Sigmoid colon (tissue), 7 donors: ENCODE data around the gene FRRS1L. TPM values are rescaled to one million over a fixed set of nuclear protein-coding genes. Genes with fewer than 3 reads are reported as not detected.

Experiments used
- DNase-seq: peaks from one replicate; pipeline ENCODE4 v3.0.0-alpha.2; 2019
- H3K27ac ChIP-seq, 4 donors: fragments of 200-600 bp; sonication (generic); one replicate each; pipeline ENCODE4 v1.5.1; 2016 to 2019; ENCODE audit warnings: mild to moderate bottlenecking in 1 of 4
- H3K27me3 ChIP-seq, 3 donors: fragments of 200-600 bp; sonication (generic); one replicate each; pipeline ENCODE4 v1.5.1; 2019; ENCODE audit warnings: mild to moderate bottlenecking in 1 of 3
- H3K36me3 ChIP-seq, 4 donors: fragments of 200-600 bp; sonication (generic); one replicate each; pipeline ENCODE4 v1.5.1; 2016 to 2019
- H3K4me1 ChIP-seq, 4 donors: fragments of 200-600 bp; sonication (generic); one replicate each; pipeline ENCODE4 v1.5.1; 2017 to 2019
- H3K4me3 ChIP-seq, 4 donors: fragments of 200-600 bp; sonication (generic); one replicate each; pipeline ENCODE4 v1.5.1; 2017 to 2019; ENCODE audit warnings: mild to moderate bottlenecking in 2 of 4, moderate library complexity in 1 of 4
- H3K9me3 ChIP-seq, 4 donors: fragments of 200-600 bp in 3 of 4; sonication (generic) in 3 of 4; one replicate each; pipeline versions ENCODE4 v1.5.1 to v1.6.1; 2013 to 2019
- EP300 ChIP-seq, 4 donors: sonication (generic); formaldehyde crosslinking; IDR thresholded peaks; one replicate each; pipeline ENCODE4 v1.6.1; 2017; ENCODE audit warnings: antibody characterized with exemption in 4 of 4
- POLR2A ChIP-seq, 2 donors: fragments of 450-650 bp; IDR thresholded peaks; one replicate each; pipeline ENCODE4 v1.6.1; 2016; ENCODE audit warnings: antibody characterized with exemption in 2 of 2, mild to moderate bottlenecking in 2 of 2, moderate library complexity in 2 of 2
- POLR2AphosphoS5 ChIP-seq, 4 donors: sonication (generic); formaldehyde crosslinking; IDR thresholded peaks; one replicate each; pipeline ENCODE4 v1.6.1; 2017; ENCODE audit warnings: antibody characterized with exemption in 4 of 4
- WGBS, 2 donors: extraction: QIAGEN DNeasy Blood & Tissue Kit; methylation state at CpG; one replicate each; pipeline ENCODE4 v1.1.7; 2013; 5-methylcytosine and 5-hydroxymethylcytosine counted together
- intact Hi-C: fragments of 100-400 bp; cut with DNase I; formaldehyde crosslinking; loops from one replicate; pipeline ENCODE4 v1.15.1; 2023
- polyA plus RNA-seq, 3 donors: library from polyadenylated mRNA; stranded (reverse); fragments of 200-250 nt; gene quantifications; one replicate each; pipeline ENCODE4 v1.2.3, GENCODE V29; 2013
- total RNA-seq, 4 donors: library from RNA; depleted of rRNA; stranded (reverse); fragments of >200 nt; gene quantifications; one replicate each; pipeline ENCODE4 v1.1.0, GENCODE V29; 2016
- TF ChIP-seq, protein P1 (sequence below), 4 experiments: fragments of 450-650 bp in 3 of 4; fragments of 200-600 bp in 1 of 4; IDR thresholded peaks; one replicate each; pipeline ENCODE4 v1.5.1; 2016 to 2019; ENCODE audit warnings: antibody characterized with exemption in 4 of 4, mild to moderate bottlenecking in 3 of 4, moderate library complexity in 2 of 4
- donor health status: healthy with polysubstance abuse.
- donor health status: Bipolar disorder and iron deficiency.
- donor health status: healthy.

Gene FRRS1L
- total and polyA plus RNA-seq, 7 donors, result 0.23 to 4.5 (median 2.8) TPM; not detected in 1

DNA sequence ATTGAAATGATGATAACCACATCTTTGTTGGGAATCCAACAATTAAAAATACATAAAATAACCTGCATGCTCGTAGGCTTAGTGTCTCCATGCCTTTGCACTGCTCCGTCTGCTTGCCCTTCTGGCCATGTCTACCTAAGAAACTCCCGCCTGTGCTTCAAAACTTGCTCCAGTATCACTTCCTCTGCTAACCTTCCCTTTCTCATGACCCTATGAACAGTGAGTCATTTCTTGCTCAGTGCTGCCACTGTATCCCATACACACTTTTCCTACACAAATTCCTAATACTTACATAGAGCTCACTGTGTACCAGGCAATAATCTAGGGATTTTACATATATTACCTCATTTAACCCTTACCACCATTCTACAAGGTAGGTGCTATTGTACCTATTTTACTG lies 80.8 kb downstream of the FRRS1L start:
- Histone ChIP-seq H3K27me3 (no peaks in the 10 kb centered on the region), H3K36me3 (peaks cover 0 to 64% (median 16%) of the 10 kb centered on the region in 4 donors), H3K4me3 (no peak overlapping the region), H3K27ac (no peak overlapping the region), H3K9me3 (no peaks in the 10 kb centered on the region), H3K4me1 (peaks cover 0 to 11% (median 5%) of the 10 kb centered on the region in 4 donors)
- WGBS, 2 donors, result 85 to 94% methylated on average over 3 of the region's 3 CpGs
- intact Hi-C loops, result no loop called here
- DNase-seq, result no peak
- TF ChIP-seq, protein P1, sequence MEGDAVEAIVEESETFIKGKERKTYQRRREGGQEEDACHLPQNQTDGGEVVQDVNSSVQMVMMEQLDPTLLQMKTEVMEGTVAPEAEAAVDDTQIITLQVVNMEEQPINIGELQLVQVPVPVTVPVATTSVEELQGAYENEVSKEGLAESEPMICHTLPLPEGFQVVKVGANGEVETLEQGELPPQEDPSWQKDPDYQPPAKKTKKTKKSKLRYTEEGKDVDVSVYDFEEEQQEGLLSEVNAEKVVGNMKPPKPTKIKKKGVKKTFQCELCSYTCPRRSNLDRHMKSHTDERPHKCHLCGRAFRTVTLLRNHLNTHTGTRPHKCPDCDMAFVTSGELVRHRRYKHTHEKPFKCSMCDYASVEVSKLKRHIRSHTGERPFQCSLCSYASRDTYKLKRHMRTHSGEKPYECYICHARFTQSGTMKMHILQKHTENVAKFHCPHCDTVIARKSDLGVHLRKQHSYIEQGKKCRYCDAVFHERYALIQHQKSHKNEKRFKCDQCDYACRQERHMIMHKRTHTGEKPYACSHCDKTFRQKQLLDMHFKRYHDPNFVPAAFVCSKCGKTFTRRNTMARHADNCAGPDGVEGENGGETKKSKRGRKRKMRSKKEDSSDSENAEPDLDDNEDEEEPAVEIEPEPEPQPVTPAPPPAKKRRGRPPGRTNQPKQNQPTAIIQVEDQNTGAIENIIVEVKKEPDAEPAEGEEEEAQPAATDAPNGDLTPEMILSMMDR (IDR thresholded peaks at IDR 0.05), result no peak
- TF ChIP-seq POLR2AphosphoS5 (IDR thresholded peaks at IDR 0.05), result no peak
- TF ChIP-seq EP300 (IDR thresholded peaks at IDR 0.05), result no peak
- TF ChIP-seq POLR2A (IDR thresholded peaks at IDR 0.05), result no peak

DNA sequence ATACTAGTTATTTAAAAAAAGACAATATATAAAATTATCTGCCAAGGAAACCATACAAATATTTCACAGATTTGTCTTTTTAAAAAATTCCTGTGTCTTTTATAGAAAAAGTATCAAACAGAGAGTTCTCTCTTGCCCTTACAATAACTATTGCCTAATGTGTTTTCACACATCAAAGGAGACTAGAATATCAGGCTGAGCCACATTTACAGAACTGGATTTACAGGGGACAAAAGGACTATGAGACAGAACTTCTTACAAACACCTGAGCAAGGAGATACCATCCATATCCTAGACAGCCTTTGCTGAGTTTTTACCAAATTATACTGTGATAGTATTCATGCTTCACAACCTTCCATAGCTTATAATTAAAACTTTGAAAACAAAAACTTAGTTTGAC lies 81.5 kb downstream of the FRRS1L start:
- H3K27me3 ChIP-seq, result no peaks in the 10 kb centered on the region
- H3K36me3 ChIP-seq, result peaks cover 0 to 57% (median 14%) of the 10 kb centered on the region in 4 donors
- H3K4me3 ChIP-seq, result no peak overlapping the region
- H3K4me1 ChIP-seq, result peaks cover 0 to 11% (median 5%) of the 10 kb centered on the region in 4 donors
- no peak for DNase-seq
- TF ChIP-seq POLR2AphosphoS5 (IDR thresholded peaks at IDR 0.05), result no peak
- no peak for TF ChIP-seq POLR2A (IDR thresholded peaks at IDR 0.05)
- TF ChIP-seq EP300 (IDR thresholded peaks at IDR 0.05), result no peak
- TF ChIP-seq, protein P1 (IDR thresholded peaks at IDR 0.05), result no peak
- intact Hi-C loops, result no loop called here
- H3K27ac ChIP-seq, result no peak overlapping the region
- no peaks in the 10 kb centered on the region for H3K9me3 ChIP-seq

DNA sequence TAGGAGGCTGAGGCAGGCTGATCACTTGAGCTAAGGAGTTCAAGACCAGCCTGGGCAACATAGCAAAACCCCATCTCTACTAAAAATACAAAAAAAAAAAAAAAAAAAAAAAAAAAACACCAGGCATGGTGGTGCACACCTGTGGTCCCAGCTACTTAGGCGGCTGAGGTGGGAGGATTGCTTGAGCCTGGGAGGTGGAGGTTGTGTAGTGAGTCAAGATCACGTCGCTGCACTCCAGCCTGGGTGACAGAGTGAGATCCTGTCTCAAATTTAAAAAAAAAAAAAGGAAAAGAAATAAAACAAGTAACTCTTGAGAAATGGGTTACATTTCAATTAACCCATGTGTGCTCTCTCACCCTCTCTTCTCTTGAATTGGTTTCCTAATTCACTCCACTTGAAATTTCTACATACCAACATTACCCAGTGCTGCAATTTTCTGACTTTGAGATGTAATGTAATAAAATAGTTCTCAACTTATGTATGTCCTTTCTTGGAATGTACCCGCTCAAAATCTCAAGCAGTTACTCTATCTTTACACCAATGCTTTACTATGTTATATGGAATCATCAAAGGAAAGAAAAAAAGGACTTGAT lies 83.1 kb downstream of the FRRS1L start:
- Histone ChIP-seq H3K36me3 (peaks cover 0 to 57% (median 11%) of the 10 kb centered on the region in 4 donors), H3K9me3 (no peaks in the 10 kb centered on the region), H3K27me3 (no peaks in the 10 kb centered on the region), H3K4me1 (peaks cover 0 to 11% (median 5%) of the 10 kb centered on the region in 4 donors), H3K4me3 (no peak overlapping the region), H3K27ac (no peak overlapping the region)
- 97 to 99% methylated on average over 4 of the region's 4 CpGs for WGBS, 2 donors
- TF ChIP-seq POLR2A (IDR thresholded peaks at IDR 0.05) (no peak), EP300 (IDR thresholded peaks at IDR 0.05) (no peak), POLR2AphosphoS5 (IDR thresholded peaks at IDR 0.05) (no peak)
- TF ChIP-seq, protein P1 (IDR thresholded peaks at IDR 0.05), result no peak
- intact Hi-C loops, result no loop called here
- DNase-seq, result no peak

DNA sequence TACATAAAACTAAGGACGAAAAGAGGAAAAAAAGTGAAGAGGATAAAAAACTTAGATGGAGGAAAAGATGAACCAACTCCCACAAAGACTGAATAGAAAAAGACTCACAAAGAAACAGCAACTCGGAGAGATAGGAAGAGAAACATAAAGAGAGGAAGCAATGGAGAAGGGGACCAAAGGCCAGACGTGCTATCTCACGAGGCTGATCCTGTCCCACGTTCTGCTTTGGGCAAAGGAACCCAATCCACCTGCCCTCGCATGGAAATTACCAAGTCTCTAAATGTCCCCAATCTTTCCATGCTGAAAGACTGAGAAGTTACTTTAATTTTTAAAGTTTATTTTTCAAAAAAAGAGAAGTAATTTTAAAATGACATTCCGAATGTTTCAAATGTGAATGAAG lies 83.9 kb downstream of the FRRS1L start:
- peaks cover 0 to 17% (median 5%) of the 10 kb centered on the region in 4 donors for H3K4me1 ChIP-seq
- no peak for DNase-seq
- peaks cover 6 to 57% (median 11%) of the 10 kb centered on the region in 4 donors for H3K36me3 ChIP-seq
- intact Hi-C loops, result no loop called here
- 85 to 90% methylated on average over 7 of the region's 7 CpGs for WGBS, 2 donors
- no peak overlapping the region for H3K27ac ChIP-seq
- H3K9me3 ChIP-seq, result no peaks in the 10 kb centered on the region
- no peak for TF ChIP-seq POLR2A (IDR thresholded peaks at IDR 0.05)
- TF ChIP-seq, protein P1 (IDR thresholded peaks at IDR 0.05), result no peak
- no peak for TF ChIP-seq EP300 (IDR thresholded peaks at IDR 0.05)
- TF ChIP-seq POLR2AphosphoS5 (IDR thresholded peaks at IDR 0.05), result no peak
- H3K4me3 ChIP-seq, result no peak overlapping the region
- H3K27me3 ChIP-seq, result no peaks in the 10 kb centered on the region
